Neural cell (in vitro differentiated cells): ENCODE measurements around the gene VEZF1. TPM values are rescaled to one million over a fixed set of nuclear protein-coding genes. Genes with fewer than 3 reads are reported as not detected.

ENCODE experiments used
- H2AFZ ChIP-seq: fragments of 200-600, 300-800 bp; sonication (generic), shearing (Covaris generic); 2 replicates; pipeline ENCODE4 v1.6.0; 2014; ENCODE audit warnings: low read depth, mild to moderate bottlenecking, antibody characterized with exemption, low read length, moderate library complexity
- H3F3A ChIP-seq: fragments of 200-600 bp; shearing (Covaris generic); 2 replicates; pipeline ENCODE4 v1.6.1; 2016; ENCODE audit warnings: mild to moderate bottlenecking, moderate library complexity, mixed read lengths, antibody characterized with exemption, low read length; ENCODE audit not compliant: insufficient read depth, poor library complexity, severe bottlenecking
- H3K27ac ChIP-seq: fragments of 200-600, 300-800 bp; sonication (generic), shearing (Covaris generic); 2 replicates; pipeline ENCODE4 v1.5.1; 2014; ENCODE audit warnings: mild to moderate bottlenecking, low read length, moderate library complexity
- H3K27me3 ChIP-seq: fragments of 300-800, 200-600 bp; sonication (generic), shearing (Covaris generic); 2 replicates; pipeline ENCODE4 v1.6.0; 2014; ENCODE audit warnings: mild to moderate bottlenecking, low read depth, low read length, moderate library complexity; ENCODE audit not compliant: insufficient read depth
- H3K36me3 ChIP-seq: fragments of 300-800, 200-600 bp; sonication (generic), shearing (Covaris generic); 2 replicates; pipeline ENCODE4 v1.5.1; 2014; ENCODE audit warnings: mild to moderate bottlenecking, antibody characterized with exemption, low read length, moderate library complexity; ENCODE audit not compliant: insufficient read depth
- H3K4me2 ChIP-seq: fragments of 300-800, 200-600 bp; sonication (generic), shearing (Covaris generic); 2 replicates; pipeline ENCODE4 v1.6.0; 2014; ENCODE audit warnings: mild to moderate bottlenecking, low read length
- H3K4me3 ChIP-seq: fragments of 300-800, 200-600 bp; sonication (generic), shearing (Covaris generic); 2 replicates; pipeline ENCODE4 v1.5.1; 2014; ENCODE audit warnings: mild to moderate bottlenecking, low read length, moderate library complexity
- H3K79me2 ChIP-seq: fragments of 200-600 bp; shearing (Covaris generic); replicated peaks from 2 replicates; pipeline ENCODE4 v1.6.0; 2014; ENCODE audit warnings: mild to moderate bottlenecking, low read length, moderate library complexity; ENCODE audit not compliant: insufficient read depth
- H3K9ac ChIP-seq: fragments of 300-800, 200-600 bp; sonication (generic), shearing (Covaris generic); 2 replicates; pipeline ENCODE4 v1.6.1; 2016; ENCODE audit warnings: mild to moderate bottlenecking, low read length, mixed read lengths
- H3K9me2 ChIP-seq: fragments of 200-600 bp; shearing (Covaris generic); 2 replicates; pipeline ENCODE4 v1.6.1; 2016; ENCODE audit warnings: mild to moderate bottlenecking, low read length, mixed read lengths; ENCODE audit not compliant: insufficient read depth
- H3K9me3 ChIP-seq: fragments of 200-600, 300-800 bp; sonication (generic), shearing (Covaris generic); 2 replicates; pipeline ENCODE4 v1.6.1; 2016; ENCODE audit warnings: mild to moderate bottlenecking, mixed run types, low read length, moderate library complexity, mixed read lengths
- H4K20me1 ChIP-seq: fragments of 200-600 bp; shearing (Covaris generic); 2 replicates; pipeline ENCODE4 v1.6.1; 2016; ENCODE audit warnings: mild to moderate bottlenecking, mixed run types; ENCODE audit not compliant: insufficient read depth
- EP300 ChIP-seq: fragments of 450-650 bp; conservative IDR thresholded peaks from 2 replicates; pipeline ENCODE4 v1.6.1; 2014; ENCODE audit warnings: antibody characterized with exemption, mild to moderate bottlenecking, moderate library complexity; ENCODE audit not compliant: poor library complexity, severe bottlenecking
- EZH2 ChIP-seq: fragments of 200-600, 300-800 bp; shearing (Covaris generic), sonication (generic); IDR thresholded peaks from 2 replicates; pipeline ENCODE4 v1.6.1; 2014; ENCODE audit warnings: antibody characterized with exemption, low read length, borderline replicate concordance, mild to moderate bottlenecking; ENCODE audit not compliant: insufficient read depth, poor library complexity, severe bottlenecking
- MXI1 ChIP-seq: fragments of 450-650 bp; conservative IDR thresholded peaks from 2 replicates; pipeline ENCODE4 v1.6.1; 2014; ENCODE audit warnings: antibody characterized with exemption, mild to moderate bottlenecking; ENCODE audit not compliant: poor library complexity, severe bottlenecking
- POLR2AphosphoS5 ChIP-seq: IDR thresholded peaks from 2 replicates; pipeline ENCODE4 v1.6.1; 2012
- RAD21 ChIP-seq: fragments of 450-650 bp; conservative IDR thresholded peaks from 2 replicates; pipeline ENCODE4 v1.6.1; 2014; ENCODE audit warnings: antibody characterized with exemption, mild to moderate bottlenecking, moderate library complexity
- SMC3 ChIP-seq: fragments of 450-650 bp; conservative IDR thresholded peaks from 2 replicates; pipeline ENCODE4 v1.6.1; 2014; ENCODE audit warnings: antibody characterized with exemption, mild to moderate bottlenecking, moderate library complexity; ENCODE audit not compliant: poor library complexity
- TAF1 ChIP-seq: IDR thresholded peaks from 2 replicates; pipeline ENCODE4 v1.6.1; 2012; ENCODE audit warnings: low read depth
- polyA plus RNA-seq: library from polyadenylated mRNA; depleted of rRNA; stranded (reverse); fragments of >200 nt; gene quantifications from 2 replicates; pipeline ENCODE4 v1.2.3, GENCODE V29; 2014
- TF ChIP-seq, protein P1 (sequence below): fragments of 450-650 bp; IDR thresholded peaks from 2 replicates; pipeline ENCODE4 v1.5.1; 2014; ENCODE audit warnings: antibody characterized with exemption, mild to moderate bottlenecking, moderate library complexity; ENCODE audit not compliant: poor library complexity, severe bottlenecking
- TF ChIP-seq, protein P2 (sequence below): IDR thresholded peaks from 2 replicates; pipeline ENCODE4 v1.6.1; 2012; ENCODE audit warnings: borderline replicate concordance

Gene VEZF1
- polyA plus RNA-seq, 1 donor from 2014 or later, result 64.6 TPM

DNA sequence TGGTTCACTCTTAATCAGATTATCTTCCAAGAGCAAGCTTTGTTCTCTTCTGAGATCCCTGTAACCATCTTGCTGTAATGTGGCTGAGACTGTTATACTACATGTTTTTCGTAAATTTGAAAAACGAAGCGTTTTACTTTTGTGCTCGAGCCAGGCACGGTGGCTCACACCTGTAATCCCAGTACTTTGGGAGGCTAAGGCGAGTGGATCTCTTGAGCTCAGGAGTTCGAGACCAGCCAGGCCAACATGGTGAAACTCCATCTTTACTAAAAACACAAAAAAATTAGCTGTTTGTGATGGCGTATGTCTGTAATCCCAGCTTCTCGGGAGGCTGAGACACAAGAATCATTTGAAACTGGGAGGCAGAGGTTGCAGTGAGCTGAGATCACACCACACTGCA is 40.7 kb downstream of the VEZF1 start:
- Histone ChIP-seq H3K9me3 (no peaks in the 10 kb centered on the region), H3K4me3 (no peak overlapping the region), H3K9ac (no peak overlapping the region), H3F3A (no peaks in the 10 kb centered on the region), H3K36me3 (no peaks in the 10 kb centered on the region), H3K27ac (no peak overlapping the region), H3K27me3 (no peaks in the 10 kb centered on the region), H3K9me2 (no peaks in the 10 kb centered on the region), H3K79me2 (peaks cover 15% of the 10 kb centered on the region), H2AFZ (no peak overlapping the region), H4K20me1 (no peaks in the 10 kb centered on the region), H3K4me2 (no peak overlapping the region)
- TF ChIP-seq POLR2AphosphoS5 (no peak), TAF1 (no peak), RAD21 (no peak), MXI1 (no peak), EZH2 (no peak), EP300 (no peak), SMC3 (no peak)
- TF ChIP-seq, protein P1, sequence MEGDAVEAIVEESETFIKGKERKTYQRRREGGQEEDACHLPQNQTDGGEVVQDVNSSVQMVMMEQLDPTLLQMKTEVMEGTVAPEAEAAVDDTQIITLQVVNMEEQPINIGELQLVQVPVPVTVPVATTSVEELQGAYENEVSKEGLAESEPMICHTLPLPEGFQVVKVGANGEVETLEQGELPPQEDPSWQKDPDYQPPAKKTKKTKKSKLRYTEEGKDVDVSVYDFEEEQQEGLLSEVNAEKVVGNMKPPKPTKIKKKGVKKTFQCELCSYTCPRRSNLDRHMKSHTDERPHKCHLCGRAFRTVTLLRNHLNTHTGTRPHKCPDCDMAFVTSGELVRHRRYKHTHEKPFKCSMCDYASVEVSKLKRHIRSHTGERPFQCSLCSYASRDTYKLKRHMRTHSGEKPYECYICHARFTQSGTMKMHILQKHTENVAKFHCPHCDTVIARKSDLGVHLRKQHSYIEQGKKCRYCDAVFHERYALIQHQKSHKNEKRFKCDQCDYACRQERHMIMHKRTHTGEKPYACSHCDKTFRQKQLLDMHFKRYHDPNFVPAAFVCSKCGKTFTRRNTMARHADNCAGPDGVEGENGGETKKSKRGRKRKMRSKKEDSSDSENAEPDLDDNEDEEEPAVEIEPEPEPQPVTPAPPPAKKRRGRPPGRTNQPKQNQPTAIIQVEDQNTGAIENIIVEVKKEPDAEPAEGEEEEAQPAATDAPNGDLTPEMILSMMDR, result no peak
- TF ChIP-seq, protein P2, sequence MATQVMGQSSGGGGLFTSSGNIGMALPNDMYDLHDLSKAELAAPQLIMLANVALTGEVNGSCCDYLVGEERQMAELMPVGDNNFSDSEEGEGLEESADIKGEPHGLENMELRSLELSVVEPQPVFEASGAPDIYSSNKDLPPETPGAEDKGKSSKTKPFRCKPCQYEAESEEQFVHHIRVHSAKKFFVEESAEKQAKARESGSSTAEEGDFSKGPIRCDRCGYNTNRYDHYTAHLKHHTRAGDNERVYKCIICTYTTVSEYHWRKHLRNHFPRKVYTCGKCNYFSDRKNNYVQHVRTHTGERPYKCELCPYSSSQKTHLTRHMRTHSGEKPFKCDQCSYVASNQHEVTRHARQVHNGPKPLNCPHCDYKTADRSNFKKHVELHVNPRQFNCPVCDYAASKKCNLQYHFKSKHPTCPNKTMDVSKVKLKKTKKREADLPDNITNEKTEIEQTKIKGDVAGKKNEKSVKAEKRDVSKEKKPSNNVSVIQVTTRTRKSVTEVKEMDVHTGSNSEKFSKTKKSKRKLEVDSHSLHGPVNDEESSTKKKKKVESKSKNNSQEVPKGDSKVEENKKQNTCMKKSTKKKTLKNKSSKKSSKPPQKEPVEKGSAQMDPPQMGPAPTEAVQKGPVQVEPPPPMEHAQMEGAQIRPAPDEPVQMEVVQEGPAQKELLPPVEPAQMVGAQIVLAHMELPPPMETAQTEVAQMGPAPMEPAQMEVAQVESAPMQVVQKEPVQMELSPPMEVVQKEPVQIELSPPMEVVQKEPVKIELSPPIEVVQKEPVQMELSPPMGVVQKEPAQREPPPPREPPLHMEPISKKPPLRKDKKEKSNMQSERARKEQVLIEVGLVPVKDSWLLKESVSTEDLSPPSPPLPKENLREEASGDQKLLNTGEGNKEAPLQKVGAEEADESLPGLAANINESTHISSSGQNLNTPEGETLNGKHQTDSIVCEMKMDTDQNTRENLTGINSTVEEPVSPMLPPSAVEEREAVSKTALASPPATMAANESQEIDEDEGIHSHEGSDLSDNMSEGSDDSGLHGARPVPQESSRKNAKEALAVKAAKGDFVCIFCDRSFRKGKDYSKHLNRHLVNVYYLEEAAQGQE, result no peak

DNA sequence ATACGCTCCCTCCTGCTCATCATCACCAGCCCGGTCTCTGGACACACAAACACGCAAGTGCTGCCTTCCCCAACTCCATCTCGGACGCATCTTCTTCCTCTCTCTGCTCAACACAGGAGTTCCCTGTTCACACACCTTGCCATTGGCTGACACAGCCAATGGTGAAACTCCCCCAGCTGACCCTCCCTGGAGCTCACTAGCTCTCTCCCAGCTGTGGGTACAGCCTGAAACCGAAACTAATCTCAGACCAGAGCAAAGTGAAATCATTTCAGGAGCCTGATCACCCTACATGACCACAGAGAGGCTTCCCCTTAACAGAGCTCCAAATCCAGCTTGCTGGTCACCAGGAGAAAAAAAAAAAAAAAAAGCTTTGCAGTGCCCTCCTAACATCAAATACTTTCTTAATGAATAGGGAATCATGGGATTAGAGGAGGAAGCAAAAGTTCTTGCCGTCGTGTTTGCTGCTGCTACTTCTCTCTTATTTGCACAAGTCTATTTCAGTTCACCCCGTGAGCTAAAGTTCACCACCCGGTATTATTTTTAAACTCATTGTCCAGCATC is 41.2 kb downstream of the VEZF1 start:
- Histone ChIP-seq H3K79me2 (peaks cover 15% of the 10 kb centered on the region), H3K9ac (no peak overlapping the region), H3K27ac (no peak overlapping the region)

More for the DNA sequence above, 41.2 kb downstream of the VEZF1 start:
- Histone ChIP-seq H3F3A (no peaks in the 10 kb centered on the region), H3K4me3 (no peak overlapping the region), H3K4me2 (no peak overlapping the region), H3K36me3 (no peaks in the 10 kb centered on the region), H4K20me1 (no peaks in the 10 kb centered on the region), H2AFZ (no peak overlapping the region), H3K9me2 (no peaks in the 10 kb centered on the region), H3K9me3 (no peaks in the 10 kb centered on the region), H3K27me3 (no peaks in the 10 kb centered on the region)
- TF ChIP-seq MXI1 (no peak), SMC3 (no peak), POLR2AphosphoS5 (no peak), RAD21 (no peak), EZH2 (no peak)
- TF ChIP-seq, protein P2, result no peak
